Hematopoietic multipotent progenitor cell treated with erythropoietin and hydrocortisone succinate and interleukin-3 and kit ligand, for 17 days (in vitro differentiated cells): ENCODE data around the gene SAE1.
"Not testable (repeated sequence)": the region's sequence is repeated elsewhere in the genome, so short reads cannot be mapped to it uniquely, and the experiment has no call there.

Experiments used
- DNase-seq: peaks from one replicate; pipeline ENCODE4 v3.0.0-alpha.2; 2015; ENCODE audit warnings: low spot score

SAE1 gene

GRCh38 chr19:47130589-47131227 is at the start of gene SAE1:
Gene SAE1, plus strand, starts transcription at chr19:47130835. Its CDS starts 96 bp downstream, at chr19:47130931.
- peak; percentile 97 for DNase-seq

DNA sequence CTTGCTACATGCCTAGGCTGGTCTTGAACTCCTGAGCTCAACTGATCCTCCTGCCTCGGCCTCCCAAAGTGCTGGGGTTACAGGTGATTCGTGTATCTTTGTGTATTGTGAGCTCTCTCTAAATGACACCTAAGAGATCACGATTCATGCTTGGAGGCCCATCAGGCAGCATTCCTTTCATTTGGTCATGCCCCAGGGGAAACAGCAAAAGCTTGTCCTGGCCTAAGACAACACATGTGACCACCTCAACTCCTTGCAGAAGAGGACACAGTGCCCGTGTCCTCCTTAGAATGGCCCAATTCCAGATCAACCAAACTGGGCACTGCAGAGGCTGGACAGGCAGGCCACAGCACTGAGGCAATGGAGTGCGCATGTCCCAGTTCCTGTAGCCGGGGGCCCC is 49.5 kb upstream of the SAE1 start:
- DNase-seq: no peak

- no peak for DNase-seq
These were observed 48.1 kb upstream of the SAE1 start for GRCh38 chr19:47082493-47082892.

DNA sequence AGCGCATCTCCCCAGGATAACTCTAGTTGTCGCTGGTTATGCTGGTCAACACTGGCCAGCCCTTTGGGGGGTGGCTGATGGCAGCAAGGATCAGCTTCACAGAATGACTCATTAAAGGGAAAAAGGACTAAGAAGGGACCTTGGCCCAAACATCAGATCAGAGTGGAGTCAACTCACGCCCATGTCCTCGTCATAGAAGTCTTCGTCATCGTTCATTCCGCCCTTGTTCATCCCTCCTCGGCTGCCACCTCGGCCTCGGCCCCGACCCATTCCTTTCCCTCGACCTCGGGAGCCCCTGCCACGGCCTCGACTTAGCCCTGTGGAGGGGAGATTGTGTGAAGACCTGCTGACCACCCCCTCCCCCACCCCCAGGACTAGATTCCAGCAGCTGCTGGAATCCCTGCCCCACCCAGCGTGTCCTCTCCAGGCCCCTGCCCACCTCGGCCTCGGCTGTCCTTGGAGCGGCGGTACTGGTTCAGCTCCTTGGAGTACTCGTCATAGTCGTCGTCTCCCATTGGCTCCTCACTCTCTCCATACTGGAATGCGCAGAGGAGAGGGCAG is 45.7 kb upstream of the SAE1 start:
- DNase-seq: no peak

DNA sequence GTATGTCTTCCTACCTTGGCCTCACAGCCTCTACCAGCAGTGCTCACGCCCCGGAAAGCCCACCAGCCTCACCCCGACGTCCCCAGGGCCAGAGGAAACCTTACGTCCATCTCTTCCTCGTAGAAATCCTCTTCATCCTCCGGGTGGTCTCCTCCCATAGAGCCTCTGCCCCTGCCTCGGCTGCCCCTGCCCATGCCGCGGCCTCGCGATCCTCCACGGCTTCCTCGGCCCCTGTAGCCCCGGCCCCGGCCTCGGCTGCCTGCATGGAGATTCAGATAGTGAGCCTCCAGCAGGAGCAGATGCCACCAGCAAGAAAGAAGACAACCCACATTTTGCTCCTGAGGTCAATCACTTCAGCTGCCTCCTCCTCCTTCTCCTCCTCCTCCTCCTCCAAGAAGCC is 44.4 kb upstream of the SAE1 start:
- DNase-seq: no peak

DNA sequence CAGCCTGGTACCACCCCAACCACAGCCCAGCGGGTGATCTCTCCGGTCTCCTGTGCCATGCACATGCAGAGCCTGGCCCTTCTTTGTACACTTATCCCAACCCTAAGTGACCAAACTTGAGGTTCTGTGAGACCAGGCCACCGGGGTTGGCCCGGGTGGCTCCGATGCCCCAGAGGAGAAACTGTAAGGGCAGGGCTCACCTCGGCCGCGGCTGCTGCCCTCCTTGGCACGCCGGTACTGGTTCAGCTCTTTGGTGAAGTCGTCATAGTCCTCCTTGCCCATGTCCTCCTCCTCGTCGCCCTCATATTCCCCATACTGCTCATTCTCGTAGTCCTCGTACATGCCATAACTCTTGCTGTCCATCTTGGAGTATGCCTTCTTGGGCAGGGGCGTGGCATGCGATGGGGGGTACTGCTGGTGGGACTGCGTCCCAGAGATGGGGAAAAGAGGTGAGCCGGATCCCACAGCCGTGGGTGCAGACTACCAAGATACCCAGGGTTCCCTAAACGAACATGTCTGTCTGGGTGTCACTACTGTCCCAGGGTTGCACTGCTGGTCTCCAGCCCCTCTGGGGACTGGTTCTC is 40.8 kb upstream of the SAE1 start:
- DNase-seq: no peak

DNA sequence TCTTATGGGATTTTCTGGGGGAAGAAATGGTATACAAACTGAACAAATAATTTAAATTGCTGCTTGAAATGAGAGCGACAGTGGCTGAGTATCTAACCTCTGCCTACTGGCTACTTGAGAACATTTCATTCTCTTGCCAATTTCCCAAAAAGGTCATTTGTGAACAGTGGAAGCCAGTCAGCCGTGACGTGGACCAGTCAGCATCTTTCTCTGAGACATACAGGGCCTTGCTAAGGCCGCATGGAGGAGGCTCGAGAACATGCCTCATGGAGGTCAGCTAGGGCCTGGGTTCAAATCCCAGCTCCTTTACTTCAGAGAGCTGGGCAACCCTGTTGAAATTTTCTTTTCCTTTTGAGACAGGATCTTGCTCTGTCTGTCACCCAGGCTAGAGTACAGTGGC is 37.4 kb upstream of the SAE1 start:
- DNase-seq: no peak

- DNase-seq: no peak
These were observed 36.8 kb upstream of the SAE1 start for GRCh38 chr19:47093841-47094240.

DNA sequence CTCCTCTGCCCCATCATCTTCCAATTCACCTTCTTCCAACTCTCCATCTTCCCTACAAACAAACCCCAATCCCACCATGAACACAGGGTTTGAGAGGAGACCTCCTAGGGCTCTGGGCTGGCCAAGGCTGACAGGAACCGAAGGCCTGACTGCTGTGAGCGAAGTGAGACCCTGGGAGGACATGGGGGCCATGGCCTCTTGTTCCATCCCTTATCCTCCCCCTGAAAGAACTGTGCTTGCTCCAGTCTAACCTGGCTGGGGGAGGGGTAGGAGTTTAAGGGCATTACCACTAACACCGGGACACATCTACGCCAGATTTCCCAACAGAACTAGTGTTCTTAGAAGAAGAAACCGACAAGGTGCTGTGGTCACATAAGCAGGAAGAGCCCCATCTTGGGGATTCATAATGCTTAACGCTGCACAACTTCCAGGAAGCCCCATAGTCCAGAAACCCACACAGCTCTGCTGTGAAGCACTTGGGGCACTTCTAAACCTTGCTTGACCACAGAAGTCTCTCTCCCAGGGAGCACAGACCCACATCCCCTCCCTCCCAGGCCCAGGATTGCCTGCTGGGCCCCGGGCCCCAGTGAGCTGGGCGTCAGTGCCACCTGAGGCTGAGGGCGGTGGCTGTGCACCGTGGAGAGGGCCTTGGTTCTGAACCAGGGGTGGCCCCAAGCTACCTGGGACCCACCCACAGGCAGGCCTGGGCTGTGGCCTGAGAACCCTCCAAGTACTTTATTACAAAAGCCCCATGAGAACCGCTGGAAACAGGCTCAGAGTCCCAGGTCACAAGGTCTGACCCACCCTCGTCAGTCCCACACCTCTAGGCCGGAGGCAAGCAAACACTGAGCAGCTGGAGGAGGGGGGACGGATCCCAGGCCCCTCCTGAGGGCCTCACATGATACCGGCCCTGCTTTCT is 35.8 kb upstream of the SAE1 start:
- DNase-seq: no peak

- no peak for DNase-seq
These were observed 35.0 kb upstream of the SAE1 start for GRCh38 chr19:47095476-47096099.

DNA sequence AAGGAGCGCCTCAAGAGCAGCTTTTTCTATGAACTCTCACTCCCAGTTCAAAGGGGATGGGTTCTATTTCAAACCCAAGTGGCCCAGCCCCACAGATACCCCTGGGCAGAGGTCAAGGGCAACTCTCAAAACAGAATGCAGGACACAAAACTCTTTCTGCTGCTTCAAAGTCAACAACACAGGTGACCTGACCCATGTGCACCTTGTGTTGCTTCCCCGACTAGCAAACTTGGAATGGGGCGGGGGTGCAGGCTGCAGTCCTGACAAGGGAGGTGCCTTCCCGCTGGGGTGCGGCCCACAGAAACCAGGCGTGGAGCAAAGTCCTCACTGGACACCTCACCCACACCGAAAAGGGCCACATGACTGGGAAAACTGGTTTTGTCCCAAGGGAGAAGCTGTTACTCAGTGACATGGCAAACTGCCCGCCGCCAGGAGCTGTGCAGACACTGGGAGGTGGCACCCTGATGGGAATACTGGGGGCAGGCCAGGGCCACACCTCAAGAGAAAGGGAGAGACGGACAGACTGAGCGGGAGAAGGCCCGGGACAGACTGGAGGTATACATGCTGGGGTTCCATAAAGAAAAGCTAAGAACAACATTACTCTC is 34.4 kb upstream of the SAE1 start:
- no peak for DNase-seq

DNA sequence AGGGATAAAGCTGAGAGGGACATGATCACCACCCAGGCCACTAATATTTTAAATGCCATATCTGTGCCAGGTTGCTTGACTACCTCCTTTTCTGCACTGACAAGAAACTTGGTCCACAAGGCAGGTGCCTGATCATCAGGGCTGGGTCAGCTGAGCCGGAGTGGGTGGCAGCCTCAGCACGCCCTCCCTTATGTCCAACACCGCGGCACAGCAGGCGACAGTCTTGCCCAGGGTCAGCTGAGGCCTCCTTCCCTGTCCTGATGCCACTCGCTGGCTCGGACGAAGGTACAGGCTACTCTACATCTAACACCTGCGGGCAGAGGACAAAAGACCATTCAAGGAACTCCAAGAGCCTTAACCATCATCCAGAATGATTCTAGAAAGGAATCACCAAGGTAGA is 33.9 kb upstream of the SAE1 start:
- DNase-seq: peak; percentile 3

DNA sequence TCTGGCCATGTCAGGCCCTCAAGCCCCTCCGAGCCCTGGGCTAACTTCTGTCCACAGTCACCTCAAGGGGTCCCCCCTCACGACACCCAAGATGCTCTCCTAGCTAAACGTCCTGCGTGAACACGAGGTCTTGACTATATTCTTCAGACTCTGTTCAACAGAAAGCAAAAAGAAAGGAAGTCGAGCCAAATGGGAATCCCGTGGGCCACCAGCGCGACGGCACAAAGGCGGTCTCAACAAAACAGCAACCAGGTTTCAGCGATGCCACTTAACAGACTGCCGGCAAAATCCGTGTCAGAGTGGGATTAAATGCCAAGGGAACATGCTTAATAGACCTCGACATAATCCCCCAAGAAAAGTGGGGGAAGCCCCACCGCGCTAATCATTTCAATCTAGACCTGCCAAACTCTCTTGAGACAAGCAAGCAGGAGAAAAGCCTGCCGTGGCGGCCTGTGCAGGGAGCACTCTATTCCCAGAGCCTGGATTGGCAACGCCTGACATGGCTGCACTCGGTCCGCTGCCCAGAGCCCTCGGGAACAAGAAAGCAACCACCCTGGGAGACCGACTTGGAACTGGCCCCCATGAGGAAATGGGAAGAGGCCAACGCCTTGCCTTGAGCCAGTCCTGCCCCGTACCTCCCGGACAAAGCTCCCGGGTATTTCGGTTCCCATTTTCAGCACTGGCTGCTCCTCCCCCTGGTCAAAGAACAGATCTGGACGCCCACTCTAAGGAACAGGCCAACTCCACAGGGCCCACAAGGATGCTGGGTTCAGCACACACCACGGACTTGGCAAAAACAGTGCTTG is 33.0 kb upstream of the SAE1 start:
- DNase-seq: no peak

DNA sequence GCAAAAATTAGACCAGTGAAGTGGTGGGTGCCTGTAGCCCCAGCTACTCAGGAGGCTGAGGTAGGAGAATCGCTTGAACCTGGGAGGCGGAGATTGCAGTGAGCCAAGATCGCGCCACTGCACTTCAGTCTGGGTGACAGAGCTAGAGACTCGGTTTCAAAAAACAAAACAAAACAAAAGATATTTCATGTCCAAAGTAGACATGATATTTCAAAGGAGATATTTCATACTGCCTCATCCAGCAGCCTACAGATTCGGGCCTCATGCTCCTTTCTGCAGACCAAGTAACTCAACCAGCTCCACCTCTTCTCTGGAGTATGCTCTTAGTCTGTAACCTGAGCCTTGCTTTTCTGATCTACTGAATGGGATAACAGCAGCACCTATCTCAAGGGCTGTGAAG is 32.0 kb upstream of the SAE1 start:
- DNase-seq: no peak

DNA sequence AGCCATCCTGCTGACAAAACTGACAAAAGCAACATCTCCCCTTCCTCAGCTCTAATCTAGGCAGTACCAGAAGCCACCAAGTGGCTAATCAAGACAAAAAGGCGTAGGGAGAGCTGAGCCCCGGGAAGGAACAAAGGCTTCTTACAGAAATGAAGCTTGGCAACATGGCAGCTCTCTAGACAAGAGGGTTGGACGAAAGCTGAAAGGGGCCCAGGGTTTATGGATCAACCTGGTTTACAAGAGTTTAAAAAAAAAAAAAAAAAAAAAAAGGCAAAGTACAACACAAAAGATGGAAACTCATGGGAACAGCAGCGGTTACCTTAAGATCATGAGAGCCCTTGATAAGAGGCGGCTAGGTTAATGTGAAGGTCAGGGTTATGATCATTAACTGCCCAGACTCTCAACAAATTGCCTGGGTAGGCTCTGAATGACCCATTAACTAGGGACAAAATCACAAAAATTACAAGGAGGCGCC is 31.0 kb upstream of the SAE1 start:
- peak; percentile 3 for DNase-seq

DNA sequence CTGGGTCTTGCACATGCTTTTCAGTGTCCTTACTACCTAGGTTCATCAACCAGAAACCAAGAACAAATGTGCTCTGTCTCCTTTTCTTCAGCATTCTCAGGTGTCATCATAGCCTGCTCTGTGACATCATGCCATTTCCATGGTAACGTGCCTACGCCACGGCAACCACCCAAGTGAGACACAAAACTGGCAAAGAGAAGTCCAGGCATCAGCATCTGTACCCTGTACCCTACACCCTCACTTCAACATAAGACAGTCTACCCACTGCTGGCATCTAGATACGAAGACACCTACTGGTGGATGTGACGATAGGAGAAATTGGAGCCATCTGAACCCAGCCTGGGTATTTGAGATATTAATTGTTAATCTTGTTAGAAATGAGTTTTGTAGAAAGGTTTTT is 30.3 kb upstream of the SAE1 start:
- peak; percentile 38 for DNase-seq

- not testable (repeated sequence) for DNase-seq
These were observed 29.5 kb upstream of the SAE1 start for GRCh38 chr19:47101116-47101515.

DNA sequence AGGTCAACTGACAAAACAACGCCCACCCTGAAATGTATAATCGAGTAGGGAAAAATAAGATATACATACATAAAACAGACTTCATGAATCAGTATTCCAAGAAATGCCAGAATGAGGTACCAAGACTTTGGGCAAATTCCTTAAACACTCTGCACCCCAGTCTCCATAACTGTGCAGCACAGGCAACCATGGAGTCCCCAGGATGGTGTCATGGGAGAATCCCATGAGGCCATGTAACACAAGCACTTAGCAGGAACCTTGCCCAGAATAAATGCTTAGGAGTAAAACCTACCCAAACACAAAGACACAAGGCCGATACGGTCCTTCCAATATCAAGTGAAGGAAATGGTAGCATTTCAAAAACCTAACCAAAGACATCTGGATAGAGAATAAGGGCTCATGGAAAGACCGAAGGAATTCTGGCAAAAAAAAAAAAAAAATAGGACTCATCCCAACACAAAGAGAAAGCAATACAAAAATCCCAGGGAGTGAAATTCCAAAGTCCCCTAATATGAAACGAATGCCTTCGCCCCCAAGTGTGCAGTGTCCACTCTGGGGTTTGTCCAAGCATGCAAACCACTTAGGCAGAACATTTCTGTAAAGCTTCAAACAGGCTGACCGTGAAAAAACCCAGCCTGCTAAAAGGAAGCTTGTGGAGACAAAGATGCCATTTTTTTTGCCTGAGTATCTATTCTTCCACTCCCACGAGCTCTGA is 28.1 kb upstream of the SAE1 start:
- peak; percentile 4 for DNase-seq

DNA sequence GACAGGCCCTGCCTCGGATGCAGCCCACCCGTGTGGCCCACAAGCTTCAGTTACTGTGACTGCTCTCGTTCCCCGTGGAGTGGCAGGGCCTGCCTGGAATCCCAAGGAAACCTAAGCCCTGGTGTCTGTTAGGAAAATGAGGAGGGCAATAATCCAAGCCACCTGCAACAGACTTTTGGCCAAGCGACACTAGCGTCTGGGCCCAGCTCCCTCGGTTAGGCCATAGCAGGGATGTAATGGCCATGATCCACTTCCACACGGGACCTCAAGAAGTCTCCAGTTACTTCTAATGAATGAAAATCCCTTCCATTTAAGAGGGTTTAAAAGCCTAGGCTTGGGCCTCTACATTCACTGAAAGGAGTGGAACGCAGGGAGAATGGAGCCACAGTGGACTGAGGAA is 26.0 kb upstream of the SAE1 start:
- peak; percentile 3 for DNase-seq

- DNase-seq: no peak
These were observed 24.8 kb upstream of the SAE1 start for GRCh38 chr19:47105874-47106273.
